ENCODE data around the gene FCER2.

FCER2 gene

GRCh38 chr19:7645656-7646425 is 56.1 kb downstream of the FCER2 start:
- DNase-seq (ENCODE audit: low spot score), result no peak

GRCh38 chr19:7645163-7645562 is 56.8 kb downstream of the FCER2 start:
- no peak for DNase-seq (ENCODE audit: low spot score)

- no peak for DNase-seq (ENCODE audit: low spot score)
Measured at GRCh38 chr19:7644550-7644877, 57.4 kb downstream of the FCER2 start.

- peak; percentile 86 for DNase-seq (ENCODE audit: low spot score)
Measured at GRCh38 chr19:7643629-7644549, 58.0 kb downstream of the FCER2 start.

- peak; percentile 44 for DNase-seq (ENCODE audit: low spot score)
Measured at GRCh38 chr19:7643031-7643415, 58.9 kb downstream of the FCER2 start.

- no peak for DNase-seq (ENCODE audit: low spot score)
Measured at GRCh38 chr19:7642295-7643030, 59.5 kb downstream of the FCER2 start.

- peak; percentile 55 for DNase-seq (ENCODE audit: low spot score)
Measured at GRCh38 chr19:7641290-7642276, 60.3 kb downstream of the FCER2 start.

GRCh38 chr19:7640803-7641202 is 61.1 kb downstream of the FCER2 start:
- no peak for DNase-seq (ENCODE audit: low spot score)

GRCh38 chr19:7639863-7640348 is 62.0 kb downstream of the FCER2 start:
- no peak for DNase-seq (ENCODE audit: low spot score)

- no peak for DNase-seq (ENCODE audit: low spot score)
Measured at GRCh38 chr19:7638802-7639465, 63.0 kb downstream of the FCER2 start.
